Fibroblast of mammary gland (primary cell): ENCODE measurements around the gene RASAL2.

Experiments used
- DNase-seq: peaks from one replicate; pipeline ENCODE4 v3.0.0-alpha.2; 2010; ENCODE audit warnings: low read depth
- H3K4me3 ChIP-seq: 2 replicates; pipeline ENCODE4 v1.5.1; 2011; ENCODE audit warnings: low read depth, mild to moderate bottlenecking, low read length, moderate library complexity; ENCODE audit not compliant: control insufficient read depth
- CTCF ChIP-seq: conservative IDR thresholded peaks from 2 replicates; pipeline ENCODE4 v1.5.1; 2011; ENCODE audit warnings: low read depth, low read length, inconsistent platforms; ENCODE audit not compliant: control insufficient read depth, insufficient read depth

Gene RASAL2

GRCh38 chr1:178330153-178330552, 236.2 kb downstream of the RASAL2 start:
- no peak overlapping the region for H3K4me3 ChIP-seq
- no peak for TF ChIP-seq CTCF
- DNase-seq = no peak

DNA sequence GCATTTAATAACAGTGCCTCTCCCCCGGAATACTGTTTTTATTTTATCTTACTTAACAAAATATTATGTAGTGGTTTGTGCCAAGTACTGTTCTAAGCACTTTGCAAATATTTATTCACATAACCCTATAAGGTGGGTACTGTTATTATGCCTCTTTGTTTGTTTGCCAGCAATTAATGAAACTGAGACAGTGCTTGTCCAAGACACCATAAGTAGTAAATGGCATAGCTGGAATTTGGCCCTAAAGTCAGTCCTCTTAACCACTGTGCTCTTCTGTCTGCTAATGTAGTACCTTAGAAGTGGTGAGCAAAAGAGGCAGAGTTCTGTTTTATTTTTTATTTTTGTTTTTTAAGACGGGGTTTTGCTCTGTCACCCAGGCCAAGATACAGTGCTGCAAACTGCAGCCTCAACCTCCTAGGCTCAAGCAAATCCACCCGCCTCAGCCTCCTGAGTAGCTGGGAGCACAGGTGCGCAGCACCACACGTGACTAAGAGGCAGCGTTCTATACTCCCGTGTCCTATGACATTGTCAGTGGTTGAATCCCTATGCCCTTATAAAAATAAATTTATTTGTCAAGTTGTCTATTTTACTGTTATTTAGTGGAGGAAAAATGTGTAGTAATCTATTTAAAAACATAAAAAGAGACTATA, 237.1 kb downstream of the RASAL2 start:
- DNase-seq = no peak
- no peak for TF ChIP-seq CTCF
- no peak overlapping the region for H3K4me3 ChIP-seq

DNA sequence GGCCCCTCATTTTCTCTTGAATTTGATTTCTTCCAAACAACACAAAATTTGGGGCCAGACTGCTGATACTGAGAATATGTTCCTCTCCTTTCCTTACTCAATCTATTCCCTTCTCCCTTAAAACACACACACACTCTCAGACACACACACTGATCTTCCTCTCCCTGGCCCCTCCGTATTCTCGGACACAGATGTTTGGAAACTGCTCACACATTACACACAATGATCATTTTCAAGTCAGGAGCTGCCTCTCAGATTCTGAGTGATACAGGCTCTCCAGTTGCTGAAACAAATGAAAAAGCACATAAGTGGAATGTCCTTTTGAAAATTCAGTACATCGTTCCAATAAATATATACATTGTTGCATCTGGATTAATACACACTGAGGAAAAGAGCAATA, 241.5 kb downstream of the RASAL2 start:
- no peak for TF ChIP-seq CTCF
- no peak overlapping the region for H3K4me3 ChIP-seq
- no peak for DNase-seq

GRCh38 chr1:178337091-178337706, 243.3 kb downstream of the RASAL2 start:
- DNase-seq = no peak
- no peak for TF ChIP-seq CTCF

GRCh38 chr1:178339834-178340233, 245.9 kb downstream of the RASAL2 start:
- TF ChIP-seq CTCF = no peak
- no peak overlapping the region for H3K4me3 ChIP-seq
- no peak for DNase-seq

More at GRCh38 chr1:178337091-178337706, 243.3 kb downstream of the RASAL2 start:
- no peak overlapping the region for H3K4me3 ChIP-seq

DNA sequence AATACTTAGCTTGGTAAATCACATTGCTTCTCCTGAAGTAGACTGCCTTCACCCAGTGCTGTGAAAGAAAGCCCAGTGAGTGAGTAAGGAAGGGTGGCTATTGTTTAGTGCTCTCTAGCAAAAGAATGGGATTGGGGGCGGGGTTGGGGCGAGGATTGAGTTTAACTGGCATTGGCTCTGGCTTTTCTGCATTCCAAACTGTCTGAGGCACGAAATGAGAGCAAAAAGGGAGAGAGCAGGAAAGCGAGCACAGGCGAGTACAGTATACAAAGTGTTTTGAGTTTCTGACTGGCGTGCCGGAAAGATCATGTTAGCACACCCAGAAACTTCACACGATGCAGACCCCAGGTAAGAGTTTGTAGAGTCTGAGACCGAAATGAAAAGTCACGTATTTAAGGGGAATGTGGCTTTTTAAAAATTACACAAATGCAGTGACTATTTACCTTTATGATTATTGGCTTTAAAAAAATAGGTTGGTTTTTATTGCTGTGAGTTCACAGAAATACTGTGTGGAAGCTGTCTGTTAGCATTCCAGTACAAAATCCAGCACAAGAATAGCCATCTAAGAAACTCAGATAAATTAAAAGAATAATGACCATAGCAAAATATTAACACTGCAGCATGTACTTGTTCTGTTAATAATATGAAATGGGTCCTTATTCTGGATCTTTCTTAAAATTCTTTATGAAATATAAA, 247.5 kb downstream of the RASAL2 start:
- no peak overlapping the region for H3K4me3 ChIP-seq
- DNase-seq = peak; percentile 76

More for the DNA sequence above, 247.5 kb downstream of the RASAL2 start:
- no peak for TF ChIP-seq CTCF
